HG03432 (cell line): ENCODE data around the gene LSM12.

Experiments
- ATAC-seq: cut with Tn5 transposase; IDR thresholded peaks from one replicate; pipeline ENCODE4 v1.9.1; 2021; ENCODE audit warnings: mild to moderate bottlenecking, moderate library complexity; ENCODE audit not compliant: unreplicated experiment

The LSM12 gene

GRCh38 chr17:43988301-43988700 is 78.2 kb downstream of the LSM12 start:
- no peak for ATAC-seq

GRCh38 chr17:43987131-43988021 is 79.1 kb downstream of the LSM12 start:
- no peak for ATAC-seq

- ATAC-seq: no peak
These were observed 80.1 kb downstream of the LSM12 start for GRCh38 chr17:43986225-43986981.

GRCh38 chr17:43984521-43984920 is 82.0 kb downstream of the LSM12 start:
- no peak for ATAC-seq
